Spleen (tissue), 7 donors: ENCODE measurements around the gene SLC35G2.

ENCODE experiments used
- POLR2A ChIP-seq, 3 donors: fragments of 450-650 bp; IDR thresholded peaks; one replicate each; pipeline ENCODE4 v1.5.1; 2017; ENCODE audit warnings: antibody characterized with exemption in 3 of 3, mild to moderate bottlenecking in 1 of 3
- TF ChIP-seq, protein P1 (sequence below), 11 experiments: fragments of 200-600 bp in 7 of 11; fragments of 450-650 bp in 4 of 11; sonication (generic) in 4 of 11; IDR thresholded peaks in 8 of 11; conservative IDR thresholded peaks in 3 of 11; 1 replicate in 7 of 11; 2 replicates in 4 of 11; pipeline versions ENCODE4 v1.4.0 to v1.8.0; 2016 to 2021; ENCODE audit warnings: antibody characterized with exemption in 11 of 11, inconsistent platforms in 4 of 11, mild to moderate bottlenecking in 1 of 11
- donor health status: DM: no; HTN: no; CAD: no; lungs with moderate emphysema.
- donor health status: DM: no; HTN: no; CAD: no.
- donor health status: DM: no; HTN: no; CAD: no.

DNA sequence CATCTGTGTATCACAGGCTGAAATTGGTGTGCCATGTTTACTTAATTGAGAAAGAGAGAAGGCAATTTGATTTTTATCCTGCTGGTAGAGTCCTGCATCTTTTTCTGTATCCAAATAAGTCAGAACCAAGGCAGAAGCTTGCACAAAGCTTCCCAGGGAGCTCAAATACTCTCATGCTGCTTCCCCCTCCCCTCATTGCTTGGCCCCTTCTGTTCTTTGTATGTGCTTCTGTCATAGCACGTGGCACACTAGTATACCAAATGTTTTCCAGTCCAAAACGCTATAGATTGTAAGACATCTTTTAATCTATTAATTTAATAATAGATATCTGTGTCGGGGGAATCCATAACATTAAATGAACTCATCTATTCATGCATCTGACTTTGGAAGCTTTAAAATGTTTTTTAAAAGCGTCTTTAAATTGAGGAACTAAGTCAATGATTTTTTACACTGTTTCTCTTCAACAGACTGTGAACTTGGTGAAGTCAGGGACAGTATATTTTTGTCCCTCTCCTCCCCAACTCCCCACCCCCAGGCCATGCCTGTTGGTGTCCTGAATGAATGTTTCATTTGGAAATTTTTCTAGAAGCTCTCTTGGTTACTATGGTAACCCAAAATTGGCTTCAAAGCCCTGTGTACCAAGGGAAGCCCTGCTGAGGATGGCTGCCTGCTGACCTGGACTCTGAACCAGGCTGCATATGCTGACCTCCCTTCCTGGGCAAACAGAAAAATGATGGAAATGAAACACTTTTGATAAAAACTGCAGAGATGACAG lies 26.2 kb upstream of the SLC35G2 start:
- TF ChIP-seq, protein P1, sequence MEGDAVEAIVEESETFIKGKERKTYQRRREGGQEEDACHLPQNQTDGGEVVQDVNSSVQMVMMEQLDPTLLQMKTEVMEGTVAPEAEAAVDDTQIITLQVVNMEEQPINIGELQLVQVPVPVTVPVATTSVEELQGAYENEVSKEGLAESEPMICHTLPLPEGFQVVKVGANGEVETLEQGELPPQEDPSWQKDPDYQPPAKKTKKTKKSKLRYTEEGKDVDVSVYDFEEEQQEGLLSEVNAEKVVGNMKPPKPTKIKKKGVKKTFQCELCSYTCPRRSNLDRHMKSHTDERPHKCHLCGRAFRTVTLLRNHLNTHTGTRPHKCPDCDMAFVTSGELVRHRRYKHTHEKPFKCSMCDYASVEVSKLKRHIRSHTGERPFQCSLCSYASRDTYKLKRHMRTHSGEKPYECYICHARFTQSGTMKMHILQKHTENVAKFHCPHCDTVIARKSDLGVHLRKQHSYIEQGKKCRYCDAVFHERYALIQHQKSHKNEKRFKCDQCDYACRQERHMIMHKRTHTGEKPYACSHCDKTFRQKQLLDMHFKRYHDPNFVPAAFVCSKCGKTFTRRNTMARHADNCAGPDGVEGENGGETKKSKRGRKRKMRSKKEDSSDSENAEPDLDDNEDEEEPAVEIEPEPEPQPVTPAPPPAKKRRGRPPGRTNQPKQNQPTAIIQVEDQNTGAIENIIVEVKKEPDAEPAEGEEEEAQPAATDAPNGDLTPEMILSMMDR (IDR thresholded peaks at IDR 0.05 in 8 of 11, conservative IDR thresholded peaks at IDR 0.05 in 3 of 11): no peak
- TF ChIP-seq POLR2A (IDR thresholded peaks at IDR 0.05): no peak
